GM23248 (cell line): Measurements from ENCODE around the gene WWOX. TPM values are rescaled to one million over a fixed set of nuclear protein-coding genes. Genes with fewer than 3 reads are reported as not detected.

Experiments used
- DNase-seq: peaks from one replicate; pipeline ENCODE4 v3.0.0-alpha.2; 2015
- H2AFZ ChIP-seq: fragments of 200-600 bp; sonication (generic); 2 replicates; pipeline ENCODE4 v1.6.1; 2016; ENCODE audit warnings: antibody characterized with exemption
- H3F3A ChIP-seq: fragments of 200-600 bp; sonication (generic); 2 replicates; pipeline ENCODE4 v1.6.1; 2016; ENCODE audit warnings: mild to moderate bottlenecking, antibody characterized with exemption, mixed run types; ENCODE audit not compliant: insufficient read depth
- H3K27ac ChIP-seq: fragments of 200-600 bp; sonication (generic); 2 replicates; pipeline ENCODE4 v1.5.1; 2016; ENCODE audit warnings: mild to moderate bottlenecking
- H3K27me3 ChIP-seq: fragments of 200-600 bp; sonication (generic); replicated peaks from 2 replicates; pipeline ENCODE4 v1.6.1; 2016; ENCODE audit warnings: mild to moderate bottlenecking; ENCODE audit not compliant: insufficient read depth
- H3K36me3 ChIP-seq: fragments of 200-600 bp; sonication (generic); 2 replicates; pipeline ENCODE4 v1.6.1; 2016; ENCODE audit warnings: low read depth, mild to moderate bottlenecking
- H3K4me1 ChIP-seq: fragments of 200-600 bp; sonication (generic); 2 replicates; pipeline ENCODE4 v1.6.1; 2016; ENCODE audit warnings: mild to moderate bottlenecking; ENCODE audit not compliant: insufficient read depth
- H3K4me2 ChIP-seq: fragments of 200-600 bp; sonication (generic); one replicate; pipeline ENCODE4 v1.6.1; 2016; ENCODE audit warnings: mild to moderate bottlenecking; ENCODE audit not compliant: unreplicated experiment
- H3K4me3 ChIP-seq: fragments of 200-600 bp; sonication (generic); 2 replicates; pipeline ENCODE4 v1.5.1; 2016; ENCODE audit warnings: mild to moderate bottlenecking
- H3K79me2 ChIP-seq: fragments of 200-600 bp; sonication (generic); 2 replicates; pipeline ENCODE4 v1.6.1; 2016; ENCODE audit warnings: mild to moderate bottlenecking; ENCODE audit not compliant: insufficient read depth
- H3K9ac ChIP-seq: fragments of 200-600 bp; sonication (generic); 2 replicates; pipeline ENCODE4 v1.6.1; 2016; ENCODE audit warnings: mild to moderate bottlenecking
- H3K9me2 ChIP-seq: fragments of 200-600 bp; sonication (generic); 2 replicates; pipeline ENCODE4 v1.6.1; 2016; ENCODE audit warnings: mixed run types, mild to moderate bottlenecking, moderate library complexity; ENCODE audit not compliant: insufficient read depth
- H3K9me3 ChIP-seq: fragments of 200-600 bp; sonication (generic); one replicate; pipeline ENCODE4 v1.6.1; 2017; ENCODE audit warnings: low read depth
- H4K20me1 ChIP-seq: fragments of 200-600 bp; sonication (generic); 2 replicates; pipeline ENCODE4 v1.6.0; 2016; ENCODE audit not compliant: insufficient read depth
- EZH2 ChIP-seq: fragments of 200-600 bp; sonication (generic); IDR thresholded peaks from 2 replicates; pipeline ENCODE4 v1.6.1; 2018; ENCODE audit warnings: antibody characterized with exemption, mild to moderate bottlenecking; ENCODE audit not compliant: insufficient read depth, poor library complexity, severe bottlenecking
- EZH2phosphoT487 ChIP-seq: fragments of 200-600 bp; sonication (generic); IDR thresholded peaks from 2 replicates; pipeline ENCODE4 v1.6.1; 2018; ENCODE audit warnings: antibody characterized with exemption, moderate library complexity, mild to moderate bottlenecking, low read depth; ENCODE audit not compliant: insufficient read depth
- WGBS, 2 experiments: methylation state at CpG; one replicate each; pipeline ENCODE4 v1.1.6; 2015 to 2017; ENCODE audit warnings: low lambda C conversion rate in 2 of 2, low coverage in 1 of 2; ENCODE audit errors: missing lambda C conversion rate in 2 of 2; 5-methylcytosine and 5-hydroxymethylcytosine counted together
- in situ Hi-C: fragments of 300-500 bp; cut with MboI; formaldehyde crosslinking; loops from 2 replicates; pipeline ENCODE4 v1.15.0; 2020
- polyA plus RNA-seq: library from polyadenylated mRNA; unstranded; fragments of >200 nt; fragmentation: Nextera tagmentation; extraction: Ambion mirVana; gene quantifications from 2 replicates; pipeline ENCODE4 v1.2.1, GENCODE V29; 2016
- total RNA-seq: library from RNA; depleted of rRNA; stranded (reverse); fragments of >200 nt; shearing (Covaris generic); gene quantifications from 2 replicates; pipeline ENCODE4 v1.2.3, GENCODE V29; 2014

Gene WWOX
- total and polyA plus RNA-seq, 2 experiments from 2014 or later, result 4.5 to 6.6 TPM

DNA sequence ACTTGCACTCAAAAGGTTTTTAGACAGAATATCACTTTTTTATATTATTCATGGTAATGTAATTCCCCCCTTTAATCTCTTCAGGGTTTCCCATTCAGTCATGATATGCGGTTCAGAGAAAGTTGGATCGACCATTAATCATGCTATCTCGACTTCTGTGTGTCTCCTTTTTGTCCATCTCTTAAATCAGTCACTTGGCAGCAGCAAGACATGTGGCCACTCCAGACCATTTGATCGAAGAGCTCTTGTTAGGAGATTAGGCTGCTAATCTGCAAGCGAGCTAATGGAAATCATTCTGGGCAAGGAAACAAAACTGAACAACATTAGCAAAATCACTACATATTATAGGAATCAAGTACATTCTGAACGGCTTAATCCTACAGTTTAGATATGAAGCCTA is 449.9 kb downstream of the WWOX start:
- DNase-seq, result no peak
- H3K27me3 ChIP-seq, result no peaks in the 10 kb centered on the region
- H3K9me2 ChIP-seq, result no peaks in the 10 kb centered on the region
- H2AFZ ChIP-seq, result no peak overlapping the region
- WGBS, 2 experiments, result 51 to 62% methylated on average over 6 of the region's 6 CpGs
- no peak overlapping the region for H3K4me3 ChIP-seq
- no peaks in the 10 kb centered on the region for H3K36me3 ChIP-seq
- no peaks in the 10 kb centered on the region for H3K79me2 ChIP-seq
- H3F3A ChIP-seq, result no peaks in the 10 kb centered on the region
- no peak overlapping the region for H3K27ac ChIP-seq
- no peak overlapping the region for H3K4me2 ChIP-seq
- no peaks in the 10 kb centered on the region for H3K4me1 ChIP-seq
- H4K20me1 ChIP-seq, result no peaks in the 10 kb centered on the region
- in situ Hi-C loops, result no loop called here
- H3K9ac ChIP-seq, result no peak overlapping the region
- H3K9me3 ChIP-seq, result no peaks in the 10 kb centered on the region
- TF ChIP-seq EZH2phosphoT487, result no peak
- TF ChIP-seq EZH2, result no peak

- H3K9me2 ChIP-seq, result no peaks in the 10 kb centered on the region
- 44 to 49% methylated on average over 8 to 12 of the region's 12 CpGs for WGBS, 2 experiments
These were observed 452.1 kb downstream of the WWOX start for GRCh38 chr16:78551487-78552085.

GRCh38 chr16:78552106-78552675 is 452.7 kb downstream of the WWOX start:
- H3K27ac ChIP-seq, result no peak overlapping the region
- H4K20me1 ChIP-seq, result no peaks in the 10 kb centered on the region
- in situ Hi-C loops, result no loop called here
- no peak overlapping the region for H3K9ac ChIP-seq
- H2AFZ ChIP-seq, result no peak overlapping the region
- no peak for TF ChIP-seq EZH2
- TF ChIP-seq EZH2phosphoT487, result no peak
- DNase-seq, result no peak
- H3K9me3 ChIP-seq, result no peaks in the 10 kb centered on the region
- H3K79me2 ChIP-seq, result no peaks in the 10 kb centered on the region
- 44 to 45% methylated on average over 16 of the region's 16 CpGs for WGBS, 2 experiments
- H3K27me3 ChIP-seq, result no peaks in the 10 kb centered on the region
- no peaks in the 10 kb centered on the region for H3F3A ChIP-seq
- no peaks in the 10 kb centered on the region for H3K4me1 ChIP-seq
- H3K4me3 ChIP-seq, result no peak overlapping the region
- H3K36me3 ChIP-seq, result no peaks in the 10 kb centered on the region
- H3K4me2 ChIP-seq, result no peak overlapping the region
- no peaks in the 10 kb centered on the region for H3K9me2 ChIP-seq

More at GRCh38 chr16:78551487-78552085, 452.1 kb downstream of the WWOX start:
- Histone ChIP-seq H3K4me3 (no peak overlapping the region), H3K4me2 (no peak overlapping the region), H3K27me3 (no peaks in the 10 kb centered on the region), H3F3A (no peaks in the 10 kb centered on the region), H3K36me3 (no peaks in the 10 kb centered on the region), H3K4me1 (no peaks in the 10 kb centered on the region), H2AFZ (no peak overlapping the region), H3K79me2 (no peaks in the 10 kb centered on the region), H3K27ac (no peak overlapping the region), H4K20me1 (no peaks in the 10 kb centered on the region), H3K9ac (no peak overlapping the region), H3K9me3 (no peaks in the 10 kb centered on the region)
- in situ Hi-C loops, result no loop called here
- TF ChIP-seq EZH2, result no peak
- TF ChIP-seq EZH2phosphoT487, result no peak
- DNase-seq, result no peak

DNA sequence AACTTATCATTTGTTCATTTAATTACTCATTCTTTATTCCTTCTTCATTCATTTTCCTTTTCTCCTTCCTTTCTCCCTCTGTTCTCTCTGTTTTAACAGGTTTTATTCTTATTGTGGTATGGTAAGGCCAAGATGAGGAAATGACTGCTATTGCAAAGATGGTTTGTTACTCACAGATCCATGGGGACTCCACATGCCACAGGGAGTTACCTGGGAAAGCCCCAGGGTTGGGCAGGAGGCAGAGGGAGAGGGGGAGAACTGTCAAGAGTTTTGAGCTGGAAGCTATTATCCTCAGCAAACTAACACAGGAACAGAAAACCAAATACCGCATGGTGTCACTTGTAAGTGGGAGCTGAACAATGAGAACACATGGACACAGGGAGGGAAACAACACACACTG is 453.3 kb downstream of the WWOX start:
- Histone ChIP-seq H3K9ac (no peak overlapping the region), H3K27me3 (no peaks in the 10 kb centered on the region), H3K4me3 (no peak overlapping the region), H3K27ac (no peak overlapping the region), H4K20me1 (no peaks in the 10 kb centered on the region), H3F3A (no peaks in the 10 kb centered on the region), H2AFZ (no peak overlapping the region), H3K36me3 (no peaks in the 10 kb centered on the region), H3K4me2 (no peak overlapping the region), H3K4me1 (no peaks in the 10 kb centered on the region), H3K79me2 (no peaks in the 10 kb centered on the region), H3K9me2 (no peaks in the 10 kb centered on the region), H3K9me3 (no peaks in the 10 kb centered on the region)
- WGBS, 2 experiments, result 85 to 87% methylated on average over 1 of the region's 1 CpG
- no peak for TF ChIP-seq EZH2phosphoT487
- in situ Hi-C loops, result no loop called here
- no peak for DNase-seq
